C4-2B (cell line): ENCODE measurements around the gene BTG4.

Experiments used
- H3K27ac ChIP-seq: fragments of 450-650 bp; 2 replicates; pipeline ENCODE4 v1.5.1; 2017
- CTCF ChIP-seq: fragments of 450-650 bp; conservative IDR thresholded peaks from 2 replicates; pipeline ENCODE4 v1.5.1; 2017; ENCODE audit warnings: mild to moderate bottlenecking
- ZFX ChIP-seq: fragments of 450-650 bp; IDR thresholded peaks from 2 replicates; pipeline ENCODE4 v1.6.1; 2017

The BTG4 gene

GRCh38 chr11:111541254-111542061, 29.3 kb upstream of the BTG4 start:
- H3K27ac ChIP-seq = no peak overlapping the region
- TF ChIP-seq CTCF (no peak), ZFX (no peak)

- no peak overlapping the region for H3K27ac ChIP-seq
- TF ChIP-seq CTCF (no peak), ZFX (no peak)
Measured at GRCh38 chr11:111540937-111541253, 28.7 kb upstream of the BTG4 start.

- TF ChIP-seq ZFX (no peak), CTCF (no peak)
Measured at GRCh38 chr11:111540114-111540936, 28.1 kb upstream of the BTG4 start, which contains the start of gene LAYN. Gene LAYN (plus strand): TSS chr11:111540720. CDS start chr11:111540844, 124 bp downstream.

GRCh38 chr11:111539426-111540113, 27.4 kb upstream of the BTG4 start:
- TF ChIP-seq CTCF (no peak), ZFX (no peak)
- H3K27ac ChIP-seq = no peak overlapping the region

More at GRCh38 chr11:111540114-111540936, 28.1 kb upstream of the BTG4 start, which contains the start of gene LAYN:
- H3K27ac ChIP-seq = no peak within 1 kb of the TSS

- TF ChIP-seq ZFX (no peak), CTCF (no peak)
- H3K27ac ChIP-seq = no peak overlapping the region
Measured at GRCh38 chr11:111538407-111539114, 26.4 kb upstream of the BTG4 start.

GRCh38 chr11:111537336-111537860, 25.2 kb upstream of the BTG4 start:
- H3K27ac ChIP-seq = no peak overlapping the region
- no peak for TF ChIP-seq CTCF
- no peak for TF ChIP-seq ZFX
